ENCODE measurements around the gene ADAMTSL2.

ADAMTSL2 gene

GRCh38 chr9:133534346-133535291, at the start of gene ADAMTSL2:
Gene ADAMTSL2, plus strand, starts transcription at chr9:133534704. Its CDS starts 2,009 bp downstream, at chr9:133536713.
- DNase-seq (ENCODE audit: low read depth in 1 of 2, low spot score in 1 of 2) = no peak
- in situ Hi-C loops (cut with HindIII; ENCODE audit: low pct_unique_long_range_greater_than_20kb, low sequenced_read_pairs) = no loop called here
- no peak for TF ChIP-seq JUND (IDR thresholded peaks at IDR 0.05; ENCODE audit: low read depth)

GRCh38 chr9:133485531-133486260, 48.8 kb upstream of the ADAMTSL2 start:
- DNase-seq (ENCODE audit: low read depth in 1 of 2, low spot score in 1 of 2) = no peak
- in situ Hi-C loops (cut with HindIII; ENCODE audit: low pct_unique_long_range_greater_than_20kb, low sequenced_read_pairs) = no loop called here
- TF ChIP-seq JUND (IDR thresholded peaks at IDR 0.05; ENCODE audit: low read depth) = no peak

GRCh38 chr9:133487331-133487725, 47.2 kb upstream of the ADAMTSL2 start:
- in situ Hi-C loops (cut with HindIII; ENCODE audit: low pct_unique_long_range_greater_than_20kb, low sequenced_read_pairs) = no loop called here
- TF ChIP-seq JUND (IDR thresholded peaks at IDR 0.05; ENCODE audit: low read depth) = no peak
- DNase-seq (ENCODE audit: low read depth in 1 of 2, low spot score in 1 of 2) = no peak

DNA sequence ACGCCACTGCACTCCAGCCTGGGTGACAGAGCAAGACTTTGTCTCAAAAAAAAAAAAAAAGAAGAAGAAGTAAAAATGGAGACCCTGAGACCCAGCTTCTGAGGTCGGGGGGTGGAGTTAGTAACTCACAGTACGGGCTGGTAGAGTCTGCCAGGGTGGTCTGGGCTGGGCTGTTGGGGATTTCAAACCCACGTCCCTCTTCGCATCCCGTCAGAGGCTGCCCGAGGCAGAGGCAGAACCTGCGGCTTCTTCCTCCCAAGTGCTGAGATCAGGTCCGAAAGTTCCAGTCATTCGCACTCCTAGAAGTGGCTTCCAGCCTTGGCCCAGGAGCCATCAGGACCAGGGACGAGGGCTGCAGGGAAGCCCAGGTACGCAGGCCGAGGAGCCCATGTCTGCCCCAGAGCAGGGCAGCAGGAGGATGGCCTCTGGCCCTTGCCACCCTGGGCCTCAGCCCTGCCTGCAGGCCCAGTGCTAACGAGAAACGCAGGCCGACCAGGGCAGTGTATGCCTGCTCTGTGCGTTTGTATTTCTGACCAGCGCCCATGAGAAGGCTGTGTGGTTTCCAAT, 45.7 kb upstream of the ADAMTSL2 start:
- no peak for DNase-seq (ENCODE audit: low read depth in 1 of 2, low spot score in 1 of 2)
- no peak for TF ChIP-seq JUND (IDR thresholded peaks at IDR 0.05; ENCODE audit: low read depth)
- in situ Hi-C loops (cut with HindIII; ENCODE audit: low pct_unique_long_range_greater_than_20kb, low sequenced_read_pairs) = no loop called here

- no peak for TF ChIP-seq JUND (IDR thresholded peaks at IDR 0.05; ENCODE audit: low read depth)
- in situ Hi-C loops (cut with HindIII; ENCODE audit: low pct_unique_long_range_greater_than_20kb, low sequenced_read_pairs) = no loop called here
- no peak for DNase-seq (ENCODE audit: low read depth in 1 of 2, low spot score in 1 of 2)
These were observed 45.0 kb upstream of the ADAMTSL2 start for GRCh38 chr9:133489253-133490190.

- no peak for TF ChIP-seq JUND (IDR thresholded peaks at IDR 0.05; ENCODE audit: low read depth)
- peak in 1 of 2 experiments; percentile 64 for DNase-seq (ENCODE audit: low read depth in 1 of 2, low spot score in 1 of 2)
- in situ Hi-C loops (cut with HindIII; ENCODE audit: low pct_unique_long_range_greater_than_20kb, low sequenced_read_pairs) = no loop called here
These were observed 44.3 kb upstream of the ADAMTSL2 start for GRCh38 chr9:133490201-133490681.

GRCh38 chr9:133490865-133491655, 43.4 kb upstream of the ADAMTSL2 start:
- no peak for TF ChIP-seq JUND (IDR thresholded peaks at IDR 0.05; ENCODE audit: low read depth)
- DNase-seq (ENCODE audit: low read depth in 1 of 2, low spot score in 1 of 2) = peak in 1 of 2 experiments; percentile 90
- in situ Hi-C loops (cut with HindIII; ENCODE audit: low pct_unique_long_range_greater_than_20kb, low sequenced_read_pairs) = no loop called here

DNA sequence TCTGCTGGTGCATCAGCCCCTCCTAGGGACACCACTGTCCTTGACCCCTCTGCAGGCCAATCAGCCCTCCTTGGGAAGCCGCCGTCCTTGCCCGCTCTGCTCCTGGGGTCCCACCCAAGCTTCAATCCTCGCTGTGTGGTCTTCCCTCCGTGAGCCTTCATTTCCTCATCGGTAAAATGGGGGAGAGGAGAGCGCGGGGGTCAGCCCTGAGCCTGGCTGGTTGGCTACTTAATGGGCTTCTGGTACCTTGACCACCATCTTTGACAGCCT, 42.9 kb upstream of the ADAMTSL2 start:
- no peak for TF ChIP-seq JUND (IDR thresholded peaks at IDR 0.05; ENCODE audit: low read depth)
- in situ Hi-C loops (cut with HindIII; ENCODE audit: low pct_unique_long_range_greater_than_20kb, low sequenced_read_pairs) = no loop called here
- no peak for DNase-seq (ENCODE audit: low read depth in 1 of 2, low spot score in 1 of 2)

DNA sequence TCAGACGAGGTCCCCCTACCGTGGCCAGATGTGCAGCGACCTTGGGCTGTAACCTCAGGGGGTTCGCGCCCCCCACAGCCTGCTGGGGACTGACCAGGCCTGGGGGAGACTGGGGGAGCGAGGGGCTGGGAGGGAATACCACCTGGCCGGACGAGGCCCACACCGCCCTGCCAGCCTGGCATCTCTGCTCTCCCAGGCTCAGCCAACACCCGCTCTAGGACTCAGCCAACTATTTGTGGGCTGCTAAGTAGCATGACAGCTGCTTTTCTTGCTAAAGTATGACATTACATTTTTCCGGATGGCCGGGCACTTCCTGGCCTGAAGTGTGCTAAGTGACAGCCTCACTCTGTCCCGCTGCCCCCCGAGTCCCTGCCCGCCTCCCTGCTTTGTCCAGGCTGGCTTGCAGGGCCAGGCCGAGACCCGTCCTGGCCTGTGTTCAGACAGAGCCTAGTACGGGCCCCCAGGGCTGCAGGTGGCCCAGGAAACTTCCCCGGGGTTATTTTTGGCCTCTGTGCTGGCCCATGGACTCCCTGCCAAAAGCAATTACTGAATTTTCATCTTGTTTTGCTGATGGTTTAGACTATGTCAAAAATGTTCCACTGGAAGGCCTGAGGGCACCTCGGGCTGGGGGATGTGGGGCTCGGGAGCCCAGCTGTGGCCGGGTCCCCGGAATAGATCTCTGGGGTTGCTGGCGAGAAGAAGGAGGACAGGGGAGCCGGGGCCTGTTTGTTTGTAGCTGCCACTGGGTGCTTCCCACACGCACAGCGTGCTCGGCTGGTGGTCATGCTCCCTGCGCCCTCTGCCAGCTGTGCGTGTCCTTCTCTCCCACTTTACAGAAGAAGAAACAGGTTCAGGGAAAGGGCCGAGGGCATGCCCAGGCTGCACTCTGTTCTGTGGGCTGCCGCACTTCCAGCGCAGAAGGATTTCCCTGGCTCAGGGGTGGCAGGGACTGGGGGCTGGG, 42.2 kb upstream of the ADAMTSL2 start:
- no peak for TF ChIP-seq JUND (IDR thresholded peaks at IDR 0.05; ENCODE audit: low read depth)
- no peak for DNase-seq (ENCODE audit: low read depth in 1 of 2, low spot score in 1 of 2)
- in situ Hi-C loops (cut with HindIII; ENCODE audit: low pct_unique_long_range_greater_than_20kb, low sequenced_read_pairs) = no loop called here

DNA sequence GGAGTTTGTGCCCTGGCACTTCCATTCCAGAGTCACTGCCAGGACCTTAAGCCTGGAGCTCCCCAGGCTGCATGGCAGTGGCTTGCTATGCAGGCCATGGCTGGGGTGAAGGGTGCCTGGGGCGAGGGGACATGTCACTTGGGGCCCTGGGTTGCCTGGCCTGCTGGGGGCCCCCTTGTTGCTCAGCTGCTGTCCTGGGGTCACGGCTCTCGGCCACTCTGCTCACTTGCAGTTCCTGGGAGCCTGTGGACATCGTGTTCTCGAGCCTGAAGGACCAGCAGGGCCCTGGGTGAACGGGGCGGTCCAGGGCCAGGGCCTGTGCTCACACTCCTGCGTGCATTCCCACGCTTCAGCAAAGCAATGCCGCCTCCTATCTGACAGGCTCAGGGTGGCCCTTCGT, 41.1 kb upstream of the ADAMTSL2 start:
- DNase-seq (ENCODE audit: low read depth in 1 of 2, low spot score in 1 of 2) = no peak
- in situ Hi-C loops (cut with HindIII; ENCODE audit: low pct_unique_long_range_greater_than_20kb, low sequenced_read_pairs) = no loop called here

More for the DNA sequence above, 41.1 kb upstream of the ADAMTSL2 start:
- TF ChIP-seq JUND (IDR thresholded peaks at IDR 0.05; ENCODE audit: low read depth) = no peak
